Hepatocyte (in vitro differentiated cells): ENCODE measurements around the gene FBXO41. TPM values are rescaled to one million over a fixed set of nuclear protein-coding genes. Genes with fewer than 3 reads are reported as not detected.

Source experiments
- DNase-seq: peaks from one replicate; pipeline ENCODE4 v3.0.0-alpha.2; 2016; ENCODE audit warnings: low spot score
- H2AFZ ChIP-seq: fragments of 200-600 bp; sonication (generic); 2 replicates; pipeline ENCODE4 v1.6.0; 2016; ENCODE audit warnings: antibody characterized with exemption, mild to moderate bottlenecking
- H3K27ac ChIP-seq: fragments of 200-600 bp; sonication (generic); 2 replicates; pipeline ENCODE4 v1.5.1; 2016; ENCODE audit warnings: mild to moderate bottlenecking
- H3K27me3 ChIP-seq: fragments of 200-600 bp; sonication (generic); 2 replicates; pipeline ENCODE4 v1.6.1; 2016
- H3K36me3 ChIP-seq: fragments of 200-600 bp; sonication (generic); replicated peaks from 2 replicates; pipeline ENCODE4 v1.5.1; 2016; ENCODE audit warnings: low read depth; ENCODE audit not compliant: insufficient read depth
- H3K4me1 ChIP-seq: fragments of 200-600 bp; sonication (generic); 2 replicates; pipeline ENCODE4 v1.5.1; 2016; ENCODE audit warnings: mild to moderate bottlenecking, moderate library complexity; ENCODE audit not compliant: insufficient read depth
- H3K4me2 ChIP-seq: fragments of 200-600 bp; sonication (generic); 2 replicates; pipeline ENCODE4 v1.6.0; 2016
- H3K4me3 ChIP-seq: fragments of 200-600 bp; sonication (generic); 2 replicates; pipeline ENCODE4 v1.5.1; 2016; ENCODE audit warnings: mild to moderate bottlenecking
- H3K79me2 ChIP-seq: fragments of 200-600 bp; sonication (generic); 2 replicates; pipeline ENCODE4 v1.6.0; 2017; ENCODE audit warnings: mild to moderate bottlenecking
- H3K9me2 ChIP-seq: fragments of 200-600 bp; sonication (generic); replicated peaks from 2 replicates; pipeline ENCODE4 v1.6.0; 2017; ENCODE audit warnings: mild to moderate bottlenecking; ENCODE audit not compliant: insufficient read depth
- H3K9me3 ChIP-seq: fragments of 200-600 bp; sonication (generic); 2 replicates; pipeline ENCODE4 v1.5.1; 2016; ENCODE audit warnings: low read depth, mild to moderate bottlenecking
- H4K20me1 ChIP-seq: fragments of 200-600 bp; sonication (generic); 2 replicates; pipeline ENCODE4 v1.6.0; 2016; ENCODE audit warnings: mild to moderate bottlenecking; ENCODE audit not compliant: insufficient read depth, poor library complexity, severe bottlenecking
- EZH2 ChIP-seq: fragments of 200-600 bp; sonication (generic); IDR thresholded peaks from 2 replicates; pipeline ENCODE4 v1.6.1; 2016; ENCODE audit warnings: antibody characterized with exemption, mild to moderate bottlenecking, borderline replicate concordance
- EZH2phosphoT487 ChIP-seq: fragments of 200-600 bp; sonication (generic); IDR thresholded peaks from one replicate; pipeline ENCODE4 v1.6.1; 2018; ENCODE audit warnings: antibody characterized with exemption, mild to moderate bottlenecking, low read depth, moderate library complexity; ENCODE audit not compliant: unreplicated experiment, severe bottlenecking
- WGBS: methylation state at CpG from one replicate; pipeline ENCODE4 v1.1.6; 2016; ENCODE audit warnings: low lambda C conversion rate; ENCODE audit errors: missing lambda C conversion rate; 5-methylcytosine and 5-hydroxymethylcytosine counted together
- polyA plus RNA-seq: library from polyadenylated mRNA; unstranded; fragments of >200 nt; fragmentation: Nextera tagmentation; extraction: Ambion mirVana; gene quantifications from 2 replicates; pipeline ENCODE4 v1.2.1, GENCODE V29; 2016
- total RNA-seq: library from RNA; depleted of rRNA; stranded (reverse); fragments of >200 nt; gene quantifications from 2 replicates; pipeline ENCODE4 v1.2.3, GENCODE V29; 2014
- TF ChIP-seq, protein P1 (sequence below): fragments of 200-600 bp; sonication (generic); IDR thresholded peaks from 2 replicates; pipeline ENCODE4 v1.5.1; 2016; ENCODE audit warnings: antibody characterized with exemption, mild to moderate bottlenecking; ENCODE audit not compliant: poor library complexity

FBXO41 gene
- total and polyA plus RNA-seq, 2 experiments from 2014 or later: 1.2 to 2.1 TPM

DNA sequence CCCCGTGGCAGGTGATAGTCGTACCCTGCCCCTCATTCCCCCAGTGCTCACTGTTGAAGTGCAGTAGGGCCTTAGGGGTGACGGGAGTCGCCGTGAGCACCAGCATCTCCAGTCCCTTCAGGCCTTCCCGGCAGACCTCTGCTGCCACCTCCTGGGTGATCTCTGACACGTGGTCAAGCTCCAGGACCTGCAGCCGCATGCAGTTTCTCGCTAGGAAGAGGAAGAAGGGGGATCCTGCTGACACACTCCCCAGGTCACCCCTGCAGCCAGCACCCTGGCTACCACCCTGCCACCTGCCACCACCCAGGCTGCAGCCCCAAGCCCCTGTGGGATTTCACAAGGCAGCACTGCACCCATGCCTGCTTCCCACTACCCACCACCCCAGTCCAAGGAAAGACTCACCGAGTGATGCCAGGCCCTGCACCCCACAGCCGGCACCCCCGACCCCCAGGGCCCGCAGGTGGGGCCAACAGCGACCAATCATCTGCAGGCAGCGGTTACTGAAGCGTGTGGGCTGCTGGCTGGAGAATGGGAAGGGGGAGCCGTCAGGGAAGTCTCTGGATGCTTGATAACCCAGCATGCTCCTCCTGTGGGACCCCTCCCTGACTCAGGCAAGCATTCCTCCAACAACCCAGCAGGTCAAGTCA lies 23.8 kb downstream of the FBXO41 start:
- TF ChIP-seq, protein P1, sequence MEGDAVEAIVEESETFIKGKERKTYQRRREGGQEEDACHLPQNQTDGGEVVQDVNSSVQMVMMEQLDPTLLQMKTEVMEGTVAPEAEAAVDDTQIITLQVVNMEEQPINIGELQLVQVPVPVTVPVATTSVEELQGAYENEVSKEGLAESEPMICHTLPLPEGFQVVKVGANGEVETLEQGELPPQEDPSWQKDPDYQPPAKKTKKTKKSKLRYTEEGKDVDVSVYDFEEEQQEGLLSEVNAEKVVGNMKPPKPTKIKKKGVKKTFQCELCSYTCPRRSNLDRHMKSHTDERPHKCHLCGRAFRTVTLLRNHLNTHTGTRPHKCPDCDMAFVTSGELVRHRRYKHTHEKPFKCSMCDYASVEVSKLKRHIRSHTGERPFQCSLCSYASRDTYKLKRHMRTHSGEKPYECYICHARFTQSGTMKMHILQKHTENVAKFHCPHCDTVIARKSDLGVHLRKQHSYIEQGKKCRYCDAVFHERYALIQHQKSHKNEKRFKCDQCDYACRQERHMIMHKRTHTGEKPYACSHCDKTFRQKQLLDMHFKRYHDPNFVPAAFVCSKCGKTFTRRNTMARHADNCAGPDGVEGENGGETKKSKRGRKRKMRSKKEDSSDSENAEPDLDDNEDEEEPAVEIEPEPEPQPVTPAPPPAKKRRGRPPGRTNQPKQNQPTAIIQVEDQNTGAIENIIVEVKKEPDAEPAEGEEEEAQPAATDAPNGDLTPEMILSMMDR: peak; percentile 44
- no peak for TF ChIP-seq EZH2
- TF ChIP-seq EZH2phosphoT487: no peak
- Histone ChIP-seq H3K4me2 (no peak overlapping the region), H4K20me1 (no peaks in the 10 kb centered on the region), H3K4me1 (no peaks in the 10 kb centered on the region), H3K79me2 (no peaks in the 10 kb centered on the region), H3K9me3 (no peaks in the 10 kb centered on the region), H2AFZ (no peak overlapping the region), H3K36me3 (no peaks in the 10 kb centered on the region), H3K27me3 (no peaks in the 10 kb centered on the region), H3K27ac (no peak overlapping the region), H3K4me3 (no peak overlapping the region), H3K9me2 (no peaks in the 10 kb centered on the region)
- peak; percentile 69 for DNase-seq
- WGBS: 38% methylated on average over 16 of the region's 17 CpGs

DNA sequence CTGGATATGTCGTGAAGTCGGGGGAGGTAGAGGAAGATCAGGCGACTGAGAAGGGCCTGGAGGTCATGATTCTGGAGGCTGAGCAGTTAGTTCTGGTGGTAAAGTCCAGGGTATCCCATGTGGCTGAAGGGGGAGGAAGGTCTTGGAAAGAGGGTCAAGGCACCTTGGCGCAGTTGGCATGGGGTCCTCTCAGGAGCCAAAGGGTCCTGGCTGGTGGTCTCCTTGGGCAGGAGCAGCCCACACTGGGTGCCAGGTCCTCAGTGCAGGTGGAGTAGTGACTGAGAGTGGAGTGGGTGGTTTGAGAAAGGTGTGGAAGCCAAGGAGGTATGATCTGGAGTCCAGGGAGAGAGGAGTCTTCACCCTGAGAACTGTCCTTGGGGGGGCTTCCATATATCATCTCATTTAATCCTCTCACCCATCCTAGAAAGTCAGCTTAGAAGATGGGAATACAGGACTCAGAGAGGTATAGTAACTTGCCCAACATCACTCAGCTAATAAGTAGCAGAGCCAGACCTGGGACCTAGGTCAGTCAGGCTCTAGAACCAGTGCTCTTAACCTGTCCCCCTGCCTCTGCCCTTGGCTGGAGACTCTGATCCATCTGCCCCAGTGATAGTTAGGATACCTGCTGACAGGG lies 24.5 kb downstream of the FBXO41 start:
- Histone ChIP-seq H3K4me1 (no peaks in the 10 kb centered on the region), H3K9me3 (no peaks in the 10 kb centered on the region), H3K4me3 (no peak overlapping the region), H3K36me3 (no peaks in the 10 kb centered on the region), H4K20me1 (no peaks in the 10 kb centered on the region), H3K4me2 (no peak overlapping the region), H3K9me2 (no peaks in the 10 kb centered on the region), H3K27me3 (no peaks in the 10 kb centered on the region), H3K79me2 (no peaks in the 10 kb centered on the region), H3K27ac (no peak overlapping the region), H2AFZ (no peak overlapping the region)
- no peak for TF ChIP-seq EZH2phosphoT487
- no peak for TF ChIP-seq EZH2
- WGBS: 98% methylated on average over 4 of the region's 4 CpGs
- no peak for DNase-seq

DNA sequence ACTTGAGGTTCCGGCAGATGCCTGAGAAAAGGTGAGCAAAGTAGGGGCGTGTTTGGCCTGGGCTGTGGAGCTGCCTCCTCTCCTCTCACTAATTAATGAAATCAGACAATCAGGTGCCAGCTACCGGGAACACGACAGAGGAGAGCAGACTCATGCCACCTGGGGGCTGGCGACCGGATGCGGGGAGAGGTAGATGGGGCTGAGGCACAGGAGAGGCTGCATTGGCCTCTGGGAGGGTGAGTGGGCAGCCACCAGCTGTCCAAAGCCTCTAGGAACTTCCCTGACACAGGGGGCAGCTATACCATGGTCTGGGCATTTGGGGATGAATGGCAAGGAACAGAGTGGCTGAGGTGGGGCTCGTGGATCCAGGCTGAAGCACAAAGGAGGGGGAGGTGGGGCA lies 25.0 kb downstream of the FBXO41 start:
- H3K27me3 ChIP-seq: no peaks in the 10 kb centered on the region
- H3K79me2 ChIP-seq: no peaks in the 10 kb centered on the region
- no peaks in the 10 kb centered on the region for H3K36me3 ChIP-seq
- H3K9me2 ChIP-seq: no peaks in the 10 kb centered on the region
- no peak overlapping the region for H3K4me3 ChIP-seq
- no peaks in the 10 kb centered on the region for H3K4me1 ChIP-seq
- TF ChIP-seq EZH2phosphoT487: no peak
- 96% methylated on average over 8 of the region's 8 CpGs for WGBS
- no peak overlapping the region for H3K4me2 ChIP-seq
- H3K9me3 ChIP-seq: no peaks in the 10 kb centered on the region
- H4K20me1 ChIP-seq: no peaks in the 10 kb centered on the region
- H3K27ac ChIP-seq: no peak overlapping the region
- H2AFZ ChIP-seq: no peak overlapping the region
- no peak for DNase-seq

DNA sequence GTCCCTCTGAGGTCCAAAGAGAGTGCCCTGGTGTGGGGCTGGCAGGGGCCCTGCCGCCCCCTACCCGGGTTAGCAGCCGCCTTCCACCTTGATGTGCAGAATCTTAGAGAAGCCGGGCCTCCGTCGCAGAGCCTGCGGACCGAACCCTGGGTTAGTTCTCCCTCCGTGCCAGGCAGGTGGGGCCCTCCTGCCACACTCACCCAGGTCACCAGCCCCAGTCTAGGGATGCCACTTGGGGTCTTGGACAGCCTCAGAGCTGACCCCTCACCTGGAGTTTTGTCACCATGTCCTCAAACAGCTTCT lies 25.4 kb downstream of the FBXO41 start:
- H3K4me2 ChIP-seq: no peak overlapping the region

More for the DNA sequence above, 25.4 kb downstream of the FBXO41 start:
- 97% methylated on average over 9 of the region's 9 CpGs for WGBS
- Histone ChIP-seq H3K79me2 (no peaks in the 10 kb centered on the region), H3K36me3 (no peaks in the 10 kb centered on the region), H4K20me1 (no peaks in the 10 kb centered on the region), H3K27me3 (no peaks in the 10 kb centered on the region), H3K27ac (no peak overlapping the region), H2AFZ (no peak overlapping the region), H3K4me1 (no peaks in the 10 kb centered on the region), H3K4me3 (no peak overlapping the region), H3K9me2 (no peaks in the 10 kb centered on the region), H3K9me3 (no peaks in the 10 kb centered on the region)
- no peak for DNase-seq
- TF ChIP-seq, protein P1: no peak
